ENCODE data around the gene RBM8A. TPM values are rescaled to one million over a fixed set of nuclear protein-coding genes. Genes with fewer than 3 reads are reported as not detected.

The RBM8A gene
- total RNA-seq, 2 experiments from 2014 or later = 135 to 200 TPM

DNA sequence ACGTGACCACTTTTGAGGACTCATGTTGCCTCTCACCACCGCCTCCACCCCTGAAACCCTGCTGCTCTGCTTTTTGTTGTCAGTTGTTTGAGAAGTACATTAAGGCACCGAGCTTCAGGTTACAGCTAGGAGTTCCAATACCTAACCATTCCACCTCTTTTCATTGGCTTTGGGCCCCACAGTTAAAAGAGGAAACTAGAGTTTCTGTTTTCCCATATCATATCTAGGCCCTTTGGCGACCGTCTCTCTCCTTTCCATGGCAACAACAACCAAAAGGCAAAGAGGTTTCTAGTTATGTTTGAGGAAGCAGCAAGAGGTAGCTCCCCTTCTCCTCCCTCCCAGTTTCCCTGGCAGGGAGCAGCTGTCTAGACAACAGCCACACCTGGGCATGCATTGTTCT, 47.5 kb downstream of the RBM8A start:
- BruUV-seq (replicated peaks) = no TSS peak
- Histone ChIP-seq H3K36me3 (ENCODE audit: insufficient read depth, low read length) (no peaks in the 10 kb centered on the region), H3K27ac (ENCODE audit: low read depth, low read length, poor library complexity, severe bottlenecking) (no peak overlapping the region), H4K20me1 (ENCODE audit: insufficient read depth, low read length) (no peaks in the 10 kb centered on the region), H2AFZ (ENCODE audit: low read length) (peak overlapping the region; percentile 24; the same call in 1 of the 2 replicates), H3K79me2 (ENCODE audit: insufficient read depth, low read depth, low read length) (no peaks in the 10 kb centered on the region), H3K4me2 (ENCODE audit: low read length) (no peak overlapping the region), H3K4me1 (ENCODE audit: insufficient read depth, low read length, poor library complexity, severe bottlenecking) (no peaks in the 10 kb centered on the region), H3K9me3 (ENCODE audit: low read length) (no peaks in the 10 kb centered on the region), H3K4me3 (ENCODE audit: low read depth, low read length, poor library complexity, severe bottlenecking) (no peak overlapping the region), H3K9me2 (ENCODE audit: insufficient read depth, low read length) (no peaks in the 10 kb centered on the region)
- no peak for DNase-seq (ENCODE audit: low spot score)
- POLR2A ChIA-PET = interaction anchor here (2.4 kb wide), 1 partner anchor 21 kb away, joined by 14 read pairs; the partner anchor contains the start of gene PIAS3
- CTCF ChIA-PET (ENCODE audit: unreplicated experiment) = interaction anchor here (1.4 kb wide), 1 partner anchor 12 kb away, joined by 3 read pairs; no protein-coding TSS in a partner anchor
- intact Hi-C loops (cut with micrococcal nuclease; ENCODE audit: unreplicated experiment) = no loop called here
- TF ChIP-seq, protein P1, sequence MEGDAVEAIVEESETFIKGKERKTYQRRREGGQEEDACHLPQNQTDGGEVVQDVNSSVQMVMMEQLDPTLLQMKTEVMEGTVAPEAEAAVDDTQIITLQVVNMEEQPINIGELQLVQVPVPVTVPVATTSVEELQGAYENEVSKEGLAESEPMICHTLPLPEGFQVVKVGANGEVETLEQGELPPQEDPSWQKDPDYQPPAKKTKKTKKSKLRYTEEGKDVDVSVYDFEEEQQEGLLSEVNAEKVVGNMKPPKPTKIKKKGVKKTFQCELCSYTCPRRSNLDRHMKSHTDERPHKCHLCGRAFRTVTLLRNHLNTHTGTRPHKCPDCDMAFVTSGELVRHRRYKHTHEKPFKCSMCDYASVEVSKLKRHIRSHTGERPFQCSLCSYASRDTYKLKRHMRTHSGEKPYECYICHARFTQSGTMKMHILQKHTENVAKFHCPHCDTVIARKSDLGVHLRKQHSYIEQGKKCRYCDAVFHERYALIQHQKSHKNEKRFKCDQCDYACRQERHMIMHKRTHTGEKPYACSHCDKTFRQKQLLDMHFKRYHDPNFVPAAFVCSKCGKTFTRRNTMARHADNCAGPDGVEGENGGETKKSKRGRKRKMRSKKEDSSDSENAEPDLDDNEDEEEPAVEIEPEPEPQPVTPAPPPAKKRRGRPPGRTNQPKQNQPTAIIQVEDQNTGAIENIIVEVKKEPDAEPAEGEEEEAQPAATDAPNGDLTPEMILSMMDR (conservative IDR thresholded peaks at IDR 0.05; ENCODE audit: low read length) = no peak
- no peak for TF ChIP-seq EZH2phosphoT487 (IDR thresholded peaks at IDR 0.05; ENCODE audit: borderline replicate concordance, low read depth, low read length)

DNA sequence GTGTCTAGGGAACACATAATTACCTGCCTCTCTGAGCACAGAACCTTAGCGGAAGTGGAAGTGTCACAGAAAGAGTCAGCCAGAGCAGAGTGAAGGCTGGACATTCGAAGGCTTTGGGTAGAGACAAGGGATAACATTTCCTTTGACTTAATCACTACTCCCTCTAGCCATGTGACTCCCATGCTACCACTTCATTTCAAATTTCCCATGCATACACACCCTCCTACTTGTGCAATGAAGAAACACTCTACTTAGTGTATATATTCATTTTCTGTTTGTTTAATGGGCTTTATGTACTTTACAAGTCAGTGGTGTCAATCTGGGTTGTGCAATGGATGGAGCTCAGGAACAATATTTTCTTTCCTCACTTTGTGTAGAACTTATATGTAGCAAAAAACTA, 48.6 kb downstream of the RBM8A start:
- H3K4me1 ChIP-seq (ENCODE audit: insufficient read depth, low read length, poor library complexity, severe bottlenecking) = no peaks in the 10 kb centered on the region
- intact Hi-C loops (cut with micrococcal nuclease; ENCODE audit: unreplicated experiment) = no loop called here
- no peaks in the 10 kb centered on the region for H3K9me2 ChIP-seq (ENCODE audit: insufficient read depth, low read length)
- no peak overlapping the region for H3K27ac ChIP-seq (ENCODE audit: low read depth, low read length, poor library complexity, severe bottlenecking)
- no peak for DNase-seq (ENCODE audit: low spot score)
- POLR2A ChIA-PET = interaction anchor here (0.6 to 1.2 kb wide), 2 partner anchors 15 to 20 kb away, joined by 3 read pairs; partner anchors contain the start of gene PIAS3
- H3K9me3 ChIP-seq (ENCODE audit: low read length) = no peaks in the 10 kb centered on the region
- H3K4me2 ChIP-seq (ENCODE audit: low read length) = no peak overlapping the region
- no peaks in the 10 kb centered on the region for H3K79me2 ChIP-seq (ENCODE audit: insufficient read depth, low read depth, low read length)
- no peak for TF ChIP-seq EZH2phosphoT487 (IDR thresholded peaks at IDR 0.05; ENCODE audit: borderline replicate concordance, low read depth, low read length)
- TF ChIP-seq, protein P1 (conservative IDR thresholded peaks at IDR 0.05; ENCODE audit: low read length) = no peak
- no peaks in the 10 kb centered on the region for H4K20me1 ChIP-seq (ENCODE audit: insufficient read depth, low read length)
- no peak overlapping the region for H2AFZ ChIP-seq (ENCODE audit: low read length)
- CTCF ChIA-PET (ENCODE audit: unreplicated experiment) = no interaction called here
- no peaks in the 10 kb centered on the region for H3K36me3 ChIP-seq (ENCODE audit: insufficient read depth, low read length)
- no TSS peak for BruUV-seq (replicated peaks)
- H3K4me3 ChIP-seq (ENCODE audit: low read depth, low read length, poor library complexity, severe bottlenecking) = no peak overlapping the region

DNA sequence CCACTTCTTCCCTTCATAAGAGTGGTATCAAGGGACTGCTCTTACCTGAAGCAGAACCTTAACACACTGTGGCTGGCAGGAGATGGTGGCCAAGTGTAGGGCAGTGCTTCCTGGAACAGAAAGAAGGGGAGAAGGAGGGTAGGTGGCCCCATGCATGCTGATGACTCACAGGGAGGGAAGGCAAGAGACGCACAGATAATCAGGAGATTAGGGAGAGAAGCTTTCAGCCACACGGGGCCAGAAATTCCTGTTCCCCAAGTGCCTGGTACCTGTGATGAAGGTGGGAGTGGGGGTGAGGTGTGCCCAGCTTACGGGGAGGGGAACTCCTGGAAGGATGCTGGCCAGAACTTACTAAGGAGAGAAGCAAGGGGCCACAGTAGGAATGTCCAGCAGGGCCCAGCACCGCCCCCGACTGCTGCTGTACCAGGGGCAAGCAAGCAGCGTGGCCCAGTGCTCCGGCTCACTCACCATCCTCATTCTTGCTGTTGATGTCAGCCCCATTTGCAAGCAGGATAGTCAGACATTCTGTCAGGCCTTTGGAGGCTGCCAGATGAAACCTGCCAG, 49.3 kb downstream of the RBM8A start:
- Histone ChIP-seq H3K36me3 (ENCODE audit: insufficient read depth, low read length) (no peaks in the 10 kb centered on the region), H3K4me1 (ENCODE audit: insufficient read depth, low read length, poor library complexity, severe bottlenecking) (no peaks in the 10 kb centered on the region), H4K20me1 (ENCODE audit: insufficient read depth, low read length) (no peaks in the 10 kb centered on the region), H3K9me3 (ENCODE audit: low read length) (no peaks in the 10 kb centered on the region), H3K9me2 (ENCODE audit: insufficient read depth, low read length) (no peaks in the 10 kb centered on the region), H2AFZ (ENCODE audit: low read length) (no peak overlapping the region), H3K4me2 (ENCODE audit: low read length) (no peak overlapping the region), H3K79me2 (ENCODE audit: insufficient read depth, low read depth, low read length) (no peaks in the 10 kb centered on the region), H3K27ac (ENCODE audit: low read depth, low read length, poor library complexity, severe bottlenecking) (no peak overlapping the region), H3K4me3 (ENCODE audit: low read depth, low read length, poor library complexity, severe bottlenecking) (no peak overlapping the region)
- DNase-seq (ENCODE audit: low spot score) = no peak
- TF ChIP-seq, protein P1 (conservative IDR thresholded peaks at IDR 0.05; ENCODE audit: low read length) = no peak
- no peak for TF ChIP-seq EZH2phosphoT487 (IDR thresholded peaks at IDR 0.05; ENCODE audit: borderline replicate concordance, low read depth, low read length)
- BruUV-seq (replicated peaks) = no TSS peak
- POLR2A ChIA-PET = interaction anchor here (0.5 to 1.2 kb wide), 2 partner anchors 20 to 140 kb away, joined by 3 read pairs; partner anchors contain the start of gene PIAS3
- CTCF ChIA-PET (ENCODE audit: unreplicated experiment) = interaction anchor here (0.6 kb wide), 1 partner anchor 79 kb away, joined by 3 read pairs; no protein-coding TSS in a partner anchor
- intact Hi-C loops (cut with micrococcal nuclease; ENCODE audit: unreplicated experiment) = no loop called here
